SH-SY5Y (cell line): ENCODE results near the gene GRB10.

Experiments
- GATA2 ChIP-seq: IDR thresholded peaks from 2 replicates; pipeline ENCODE4 v1.6.1; 2011; ENCODE audit warnings: mild to moderate bottlenecking, low read depth, low read length
- GATA3 ChIP-seq: IDR thresholded peaks from 2 replicates; pipeline ENCODE4 v1.6.1; 2011; ENCODE audit warnings: low read depth, mild to moderate bottlenecking, low read length, moderate library complexity

GRCh38 chr7:50648570-50649169, 134.0 kb downstream of the GRB10 start:
- TF ChIP-seq GATA3 (no peak), GATA2 (no peak)
